ENCODE results near the gene CELF2.

The CELF2 gene

GRCh38 chr10:11227103-11227502, 209.4 kb downstream of the CELF2 start:
- DNase-seq (ENCODE audit: low read depth), result no peak

DNA sequence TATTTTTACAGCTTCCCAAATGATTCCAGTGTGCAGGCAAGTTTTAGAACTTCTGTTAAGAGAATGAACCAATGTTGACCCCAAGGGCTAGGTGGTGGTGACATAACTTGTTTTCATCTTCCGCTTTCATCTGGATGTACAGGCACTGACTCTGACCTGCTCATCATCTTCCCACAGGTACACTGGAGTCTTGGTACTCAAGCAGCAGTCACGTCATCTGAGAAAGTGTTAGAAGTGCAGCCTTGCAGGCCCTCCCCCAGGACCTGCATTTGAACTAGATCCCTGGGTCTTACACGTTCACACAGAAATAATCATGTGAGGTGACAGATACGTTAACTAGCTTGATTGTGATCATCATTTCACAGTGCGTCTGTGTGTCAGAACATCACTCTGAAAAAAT, 212.2 kb downstream of the CELF2 start:
- no peak for DNase-seq (ENCODE audit: low read depth)

DNA sequence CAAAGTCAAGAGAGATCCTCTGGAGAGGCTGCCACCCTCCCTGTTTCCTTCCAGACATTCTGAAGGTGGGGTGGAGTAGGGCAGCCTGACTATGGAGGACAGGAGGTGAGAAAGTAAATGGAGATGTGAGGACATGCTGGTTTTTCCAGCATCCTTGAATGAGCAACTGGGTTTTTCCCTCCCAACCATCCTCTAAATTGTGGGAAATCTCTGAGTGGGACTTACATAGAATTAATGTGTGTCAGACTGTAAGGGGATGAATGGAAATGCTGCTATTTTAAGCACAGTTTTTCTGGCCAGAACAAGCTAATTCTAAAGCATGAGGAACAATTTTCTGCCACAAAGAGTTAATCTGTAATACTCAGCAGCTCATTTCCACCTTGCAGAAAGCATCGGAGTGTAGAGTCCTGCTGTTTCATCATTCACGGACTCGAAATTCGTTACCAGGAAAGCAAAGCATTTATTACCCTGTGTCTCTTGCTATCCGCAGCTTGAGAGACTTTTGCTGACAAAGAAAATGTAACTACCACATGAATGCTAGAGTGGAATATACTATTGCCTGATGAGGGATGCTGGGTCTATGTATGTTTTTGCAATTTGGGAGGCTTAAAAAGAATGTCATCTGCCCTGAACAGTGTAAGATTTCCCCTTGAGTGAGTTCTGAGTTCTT, 213.0 kb downstream of the CELF2 start:
- no peak for DNase-seq (ENCODE audit: low read depth)

DNA sequence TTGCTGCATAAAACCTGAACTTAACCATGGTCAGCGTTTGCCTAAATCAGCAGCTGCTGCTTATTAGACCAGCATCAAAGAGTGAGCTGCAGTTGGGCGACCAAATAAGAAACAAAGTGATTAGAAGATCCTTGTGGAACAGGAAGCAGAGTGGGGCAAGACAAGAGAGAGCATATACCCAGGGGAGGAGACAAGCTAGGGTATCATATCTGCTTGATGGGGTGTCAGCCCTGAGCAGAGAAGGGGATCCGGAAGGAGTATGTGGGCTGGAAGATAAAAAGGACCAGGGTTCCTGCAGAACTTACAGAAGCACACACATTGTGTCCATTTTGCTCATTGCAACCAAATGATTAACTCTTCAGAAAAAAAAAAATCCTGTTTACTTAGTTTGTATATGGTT, 213.6 kb downstream of the CELF2 start:
- DNase-seq (ENCODE audit: low read depth), result no peak

DNA sequence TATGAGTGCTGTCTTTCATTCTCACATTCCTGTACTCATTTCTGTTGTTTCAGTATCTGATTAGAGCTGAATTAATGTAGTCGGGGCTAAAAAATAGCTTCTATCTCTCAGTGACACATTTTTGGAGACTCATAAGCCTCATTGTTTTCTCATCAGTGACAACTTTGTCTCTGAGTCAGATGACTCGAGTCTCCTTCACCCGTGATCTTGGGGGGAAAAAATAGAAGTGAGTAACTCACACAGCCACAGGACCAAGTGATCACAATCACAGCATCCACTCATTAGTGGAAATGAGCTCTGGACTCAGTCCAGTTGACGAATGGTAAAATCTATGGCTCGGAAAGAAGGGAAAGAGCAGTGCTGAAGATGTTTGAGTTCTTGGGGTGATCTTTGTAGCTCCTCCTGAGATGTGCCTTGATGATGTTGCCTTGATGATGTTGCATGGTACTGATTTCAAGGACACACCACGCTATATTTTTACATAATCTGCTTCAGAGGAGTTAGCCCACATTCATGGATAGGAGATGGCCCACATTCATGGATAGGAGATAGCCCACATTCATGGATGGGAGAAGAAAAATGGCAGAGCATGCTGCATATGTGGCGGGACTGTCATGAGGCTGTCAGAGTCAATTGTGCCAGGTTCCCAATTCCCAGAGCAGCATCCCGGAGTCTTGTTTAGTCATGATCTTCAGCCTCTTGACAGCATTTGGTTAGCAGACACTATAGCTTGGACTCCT, 214.7 kb downstream of the CELF2 start:
- DNase-seq (ENCODE audit: low read depth), result no peak

GRCh38 chr10:11234857-11235531, 217.3 kb downstream of the CELF2 start:
- DNase-seq (ENCODE audit: low read depth), result no peak

GRCh38 chr10:11235771-11236170, 218.1 kb downstream of the CELF2 start:
- DNase-seq (ENCODE audit: low read depth), result no peak

- no peak for DNase-seq (ENCODE audit: low read depth)
Measured at GRCh38 chr10:11236234-11236633, 218.6 kb downstream of the CELF2 start.

DNA sequence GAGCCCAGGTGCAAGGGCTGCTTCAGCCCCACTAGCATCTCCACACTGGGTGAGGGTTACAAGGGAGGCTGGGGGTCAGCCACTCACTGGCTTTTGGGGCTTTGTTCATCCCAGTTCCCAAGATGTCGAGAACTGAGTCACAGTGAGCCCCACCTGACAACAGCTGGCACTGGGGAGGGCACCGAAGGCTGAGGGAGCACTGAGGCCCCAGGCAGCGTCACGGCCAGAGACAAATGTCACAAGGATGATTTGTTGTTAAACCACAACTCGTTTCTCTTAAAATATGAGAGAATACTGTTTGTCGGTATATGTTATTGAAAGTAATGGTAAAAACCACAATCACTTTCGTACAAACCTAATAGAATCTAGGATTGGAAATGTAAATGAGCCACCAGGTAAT, 219.9 kb downstream of the CELF2 start:
- no peak for DNase-seq (ENCODE audit: low read depth)

DNA sequence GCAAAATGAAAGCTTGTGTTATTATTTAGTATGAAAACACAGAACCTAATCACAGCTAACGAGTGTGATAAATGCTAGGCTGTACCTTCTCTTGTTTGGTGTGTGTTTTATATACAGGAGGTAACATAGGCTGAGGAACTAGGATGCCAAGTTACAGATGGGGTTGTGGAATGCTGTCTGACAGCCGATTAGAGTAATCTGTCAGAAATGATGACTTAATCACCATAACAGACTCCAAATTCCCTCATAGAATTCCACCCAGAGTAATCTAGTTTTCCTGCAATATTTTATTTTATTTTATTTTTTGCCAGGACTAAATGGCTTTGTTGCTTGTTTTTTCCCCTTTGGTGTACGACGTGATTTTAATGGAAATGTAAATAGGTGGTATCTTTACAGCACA, 221.2 kb downstream of the CELF2 start:
- DNase-seq (ENCODE audit: low read depth), result no peak

DNA sequence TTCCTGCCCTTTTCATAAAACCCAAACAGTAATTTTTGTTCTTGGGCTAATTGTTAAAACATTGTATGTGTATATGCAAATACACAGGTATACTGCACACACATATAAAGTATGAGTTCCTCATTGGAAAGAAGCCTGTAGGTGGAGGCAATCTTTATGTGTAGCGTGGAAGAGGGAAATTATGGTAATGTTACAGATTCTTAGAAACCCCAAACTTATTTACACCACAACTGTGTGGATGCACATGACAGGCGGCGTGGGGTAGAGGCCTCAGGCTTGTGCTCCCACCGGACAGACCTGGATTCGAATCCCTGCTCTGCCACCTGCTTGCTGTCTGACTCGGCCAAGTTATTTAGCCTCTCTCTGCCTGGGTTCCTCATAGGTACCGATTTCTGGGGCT, 223.0 kb downstream of the CELF2 start:
- no peak for DNase-seq (ENCODE audit: low read depth)

- no peak for DNase-seq (ENCODE audit: low read depth)
Measured at GRCh38 chr10:11242443-11243387, 225.0 kb downstream of the CELF2 start.

GRCh38 chr10:11243425-11244222, 226.0 kb downstream of the CELF2 start:
- DNase-seq (ENCODE audit: low read depth), result no peak

DNA sequence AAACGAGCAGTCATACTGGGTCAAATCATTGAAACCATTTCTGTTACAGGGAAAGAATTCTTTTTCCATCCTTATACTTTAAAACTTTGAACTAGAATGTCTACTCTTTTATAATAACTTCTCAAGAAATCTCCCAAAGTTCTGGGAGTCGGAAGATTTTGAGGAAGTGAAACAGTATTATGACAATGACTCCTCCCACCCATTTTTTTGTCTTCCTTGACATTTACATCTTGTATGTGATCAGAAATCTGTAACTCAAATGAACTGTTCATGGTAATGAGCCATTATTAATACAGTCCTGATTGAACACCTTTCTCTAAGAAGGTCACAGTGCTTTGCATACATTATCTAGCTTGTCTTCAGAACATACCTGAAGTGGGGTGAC, 227.4 kb downstream of the CELF2 start:
- DNase-seq (ENCODE audit: low read depth), result no peak

GRCh38 chr10:11245510-11245909, 227.8 kb downstream of the CELF2 start:
- no peak for DNase-seq (ENCODE audit: low read depth)

- no peak for DNase-seq (ENCODE audit: low read depth)
Measured at GRCh38 chr10:11245981-11246590, 228.4 kb downstream of the CELF2 start.

DNA sequence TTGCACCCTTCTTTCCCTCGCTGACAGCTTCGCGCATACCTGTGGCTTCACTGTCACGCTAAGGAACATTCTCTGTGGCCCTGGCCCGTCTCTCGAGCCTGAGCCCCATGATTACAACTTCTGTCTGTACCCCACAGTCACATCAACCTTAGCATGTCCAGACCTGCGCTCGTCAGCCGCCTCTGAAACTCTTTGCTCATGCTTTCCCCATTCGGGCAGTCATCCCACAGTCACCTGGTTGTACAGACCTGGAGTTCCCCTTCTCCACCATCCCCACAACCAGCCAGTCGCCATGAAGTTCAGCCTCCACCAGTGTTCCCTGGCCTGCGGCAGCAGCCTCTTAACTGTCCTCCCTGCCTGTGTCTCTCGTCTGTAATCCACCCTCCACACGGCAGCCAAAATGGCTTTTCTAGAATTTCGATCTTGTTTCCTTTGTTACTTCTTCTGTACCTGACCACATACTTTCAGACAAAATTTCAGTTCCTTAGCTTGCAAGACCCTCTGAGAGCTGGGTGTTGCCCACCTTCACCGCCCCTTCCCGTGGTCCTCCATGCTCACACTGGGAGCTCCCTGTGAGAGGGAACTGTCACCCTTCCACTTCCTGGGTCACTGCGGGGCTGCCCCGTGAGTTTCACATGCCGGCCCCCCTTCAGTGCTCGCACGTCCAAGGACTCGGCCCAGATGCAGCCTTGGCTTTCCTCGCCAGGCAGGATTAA, 229.2 kb downstream of the CELF2 start:
- DNase-seq (ENCODE audit: low read depth), result no peak

DNA sequence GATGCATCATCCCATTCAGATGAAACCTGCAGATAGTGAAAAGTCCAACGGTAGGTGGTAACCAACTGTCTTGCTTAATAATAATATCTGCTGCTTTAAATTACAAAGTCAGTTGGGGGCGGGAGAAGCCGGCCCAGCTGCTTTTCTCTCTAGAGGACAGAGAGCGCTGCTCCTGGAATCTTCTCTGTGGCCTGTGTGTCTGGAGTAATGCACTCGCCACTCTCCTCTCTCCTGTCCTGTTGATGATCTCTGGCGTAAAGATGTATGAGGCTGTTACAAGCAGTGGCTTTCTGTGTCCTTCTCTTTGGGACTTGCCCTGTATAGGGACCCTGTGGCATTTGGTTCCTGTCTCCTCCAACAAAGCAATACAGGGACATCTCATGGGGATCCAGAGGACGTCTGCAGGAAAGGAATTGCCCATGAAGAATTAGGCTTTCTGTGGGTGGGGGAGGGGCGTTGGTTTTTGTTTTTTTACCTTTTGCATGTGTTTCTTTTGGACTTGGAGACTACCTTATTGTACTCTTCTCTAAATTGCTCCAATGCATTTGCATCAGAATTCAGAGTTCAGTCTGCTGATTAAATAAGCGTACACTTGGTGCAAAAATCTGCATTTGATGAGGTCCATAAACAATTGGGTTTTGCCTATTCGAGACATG, 231.6 kb downstream of the CELF2 start:
- DNase-seq (ENCODE audit: low read depth), result no peak

DNA sequence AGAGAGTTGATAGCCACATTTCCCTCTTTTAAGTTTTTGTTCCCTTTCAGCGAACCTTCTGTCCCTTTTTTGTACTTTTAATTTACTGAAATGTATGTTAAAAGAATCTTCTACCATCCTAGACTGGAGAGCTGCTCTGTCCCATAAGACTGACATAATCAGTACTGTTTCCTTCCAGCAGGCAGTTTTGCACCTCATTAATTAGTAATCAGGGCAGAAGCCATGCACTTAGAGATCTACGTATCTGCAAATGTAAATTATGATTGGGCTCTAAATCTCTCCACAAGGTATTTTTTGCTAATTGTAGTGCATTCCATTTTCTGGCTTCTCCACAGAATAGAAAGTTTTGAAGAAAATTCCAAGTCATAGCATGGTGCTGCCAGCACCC, 232.1 kb downstream of the CELF2 start:
- DNase-seq (ENCODE audit: low read depth), result no peak

DNA sequence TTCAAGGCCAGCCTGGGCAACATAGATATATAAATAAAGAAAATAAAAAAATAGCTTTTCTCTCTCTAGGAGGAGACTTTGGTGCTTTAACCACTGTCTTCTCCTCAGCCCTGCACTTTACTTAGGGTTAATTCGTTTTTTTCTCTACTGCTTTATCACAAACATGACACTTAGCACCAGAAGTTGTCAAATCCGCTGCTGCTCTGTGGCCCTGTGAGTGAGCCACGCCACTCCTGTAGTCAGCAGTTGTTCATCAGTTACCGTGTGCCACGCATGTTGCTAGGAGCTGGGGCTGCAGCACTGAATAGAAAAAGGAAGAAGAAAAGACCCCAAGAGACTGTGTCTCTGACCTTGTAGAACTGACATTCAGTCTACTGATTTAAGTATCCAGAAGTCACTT, 232.6 kb downstream of the CELF2 start:
- no peak for DNase-seq (ENCODE audit: low read depth)
